ENCODE results near the gene DHX16. TPM values are rescaled to one million over a fixed set of nuclear protein-coding genes. Genes with fewer than 3 reads are reported as not detected.

DHX16 gene
- total and polyA plus RNA-seq, 8 donors, result 10.9 to 44.4 (median 14.6) TPM

DNA sequence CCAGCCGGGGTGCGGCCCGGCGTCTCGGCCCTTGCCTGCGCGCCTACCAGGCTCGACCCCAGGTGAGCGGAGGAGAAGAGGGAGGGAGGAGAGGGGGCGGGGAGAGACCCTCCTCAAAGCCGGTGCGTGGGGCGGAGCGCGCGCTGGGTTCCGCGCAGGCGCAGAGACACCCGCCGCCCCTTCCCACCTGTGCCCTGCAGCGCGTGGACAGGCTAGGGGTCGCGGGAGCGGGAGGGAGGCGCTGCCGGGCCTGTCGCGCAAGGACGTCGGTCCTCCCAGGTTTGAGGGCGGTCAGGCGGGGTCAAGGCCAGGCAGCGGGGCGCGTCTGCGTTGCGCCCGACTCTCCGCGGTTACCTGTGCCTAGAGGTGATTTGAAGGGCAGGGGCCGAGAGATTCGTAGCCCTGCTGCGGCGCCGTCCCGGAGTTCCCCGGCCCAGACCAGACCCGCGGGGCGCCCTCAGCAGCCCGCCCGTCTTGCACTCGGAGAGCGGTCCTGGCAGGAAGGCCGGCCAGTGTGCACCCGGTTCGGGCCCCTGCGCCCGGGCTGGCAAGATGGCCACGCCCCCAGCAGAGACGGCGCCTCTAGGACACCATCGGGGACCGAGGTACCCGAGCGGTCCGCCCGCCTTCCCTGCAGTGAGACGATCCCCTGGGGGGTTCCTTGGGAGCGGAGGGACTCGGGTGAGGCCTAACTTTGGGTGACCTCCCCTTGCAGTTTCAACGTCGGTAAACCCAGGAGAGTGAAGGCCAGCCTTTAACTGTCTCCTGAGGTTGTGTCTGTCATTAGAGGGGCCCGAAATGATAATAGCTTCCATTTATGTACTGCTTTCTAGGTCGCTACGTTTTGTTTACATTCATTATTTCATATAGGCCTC, 25.3 kb downstream of the DHX16 start:
- intact Hi-C loops (cut with DNase I), result no loop called here
- 0 to 1% methylated on average over 66 to 78 of the region's 78 CpGs for WGBS, 2 donors
- Histone ChIP-seq H3K4me1 (peaks cover 0 to 9% (median 0%) of the 10 kb centered on the region in 3 donors), H3K27me3 (no peaks in the 10 kb centered on the region), H3K9me3 (no peaks in the 10 kb centered on the region), H3K4me3 (peak overlapping the region; percentile 71 to 90 (median 85)), H3K36me3 (peaks cover 0 to 14% (median 4%) of the 10 kb centered on the region in 3 donors), H3K27ac (peak overlapping the region; percentile 83 to 89 (median 85))
- peak; percentile 69 to 92 (median 82) for DNase-seq
- TF ChIP-seq, protein P1, sequence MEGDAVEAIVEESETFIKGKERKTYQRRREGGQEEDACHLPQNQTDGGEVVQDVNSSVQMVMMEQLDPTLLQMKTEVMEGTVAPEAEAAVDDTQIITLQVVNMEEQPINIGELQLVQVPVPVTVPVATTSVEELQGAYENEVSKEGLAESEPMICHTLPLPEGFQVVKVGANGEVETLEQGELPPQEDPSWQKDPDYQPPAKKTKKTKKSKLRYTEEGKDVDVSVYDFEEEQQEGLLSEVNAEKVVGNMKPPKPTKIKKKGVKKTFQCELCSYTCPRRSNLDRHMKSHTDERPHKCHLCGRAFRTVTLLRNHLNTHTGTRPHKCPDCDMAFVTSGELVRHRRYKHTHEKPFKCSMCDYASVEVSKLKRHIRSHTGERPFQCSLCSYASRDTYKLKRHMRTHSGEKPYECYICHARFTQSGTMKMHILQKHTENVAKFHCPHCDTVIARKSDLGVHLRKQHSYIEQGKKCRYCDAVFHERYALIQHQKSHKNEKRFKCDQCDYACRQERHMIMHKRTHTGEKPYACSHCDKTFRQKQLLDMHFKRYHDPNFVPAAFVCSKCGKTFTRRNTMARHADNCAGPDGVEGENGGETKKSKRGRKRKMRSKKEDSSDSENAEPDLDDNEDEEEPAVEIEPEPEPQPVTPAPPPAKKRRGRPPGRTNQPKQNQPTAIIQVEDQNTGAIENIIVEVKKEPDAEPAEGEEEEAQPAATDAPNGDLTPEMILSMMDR (IDR thresholded peaks at IDR 0.05), result no peak
- no peak for FAIRE-seq
- ATAC-seq, result peak; percentile 83 to 89 (median 84)

DNA sequence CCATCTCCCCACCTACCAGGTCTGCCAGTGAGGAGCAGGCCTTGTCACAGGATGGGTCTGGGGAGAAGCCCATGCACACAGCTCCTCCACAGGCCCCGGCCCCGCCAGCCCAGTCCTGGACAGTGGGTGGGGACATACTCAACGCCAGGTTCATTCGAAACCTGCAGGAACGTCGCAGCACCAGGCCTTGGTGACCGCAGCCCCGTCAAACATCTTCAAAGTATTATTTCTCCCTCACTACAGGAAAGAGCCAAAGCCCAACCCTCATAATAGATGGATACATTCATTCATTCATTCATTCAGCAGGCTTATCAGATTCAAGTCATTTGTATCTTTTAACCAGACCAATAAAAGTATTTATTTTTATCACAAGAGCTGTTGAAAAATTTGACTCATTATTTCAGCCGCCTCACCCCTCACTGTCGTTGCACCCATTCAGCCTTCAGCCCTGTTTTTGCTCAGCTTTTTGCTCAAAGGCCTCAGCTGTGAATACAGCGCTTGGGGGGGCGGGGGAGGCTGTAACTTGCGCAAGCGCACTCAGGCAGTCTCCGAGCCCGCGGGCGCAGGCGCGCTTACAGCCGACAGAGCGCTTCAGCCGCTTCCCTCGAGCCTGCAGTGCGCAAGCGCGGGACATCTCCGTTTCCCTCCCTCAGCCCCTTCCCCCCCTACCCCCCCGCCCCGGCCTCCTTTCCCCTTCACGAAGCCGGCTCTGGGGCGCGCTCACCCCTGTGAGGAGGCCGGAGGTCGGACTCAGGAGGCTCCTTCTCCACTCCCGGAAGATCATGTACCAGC, 26.2 kb downstream of the DHX16 start, which contains the start of gene C6orf136:
Gene C6orf136, plus strand, starts transcription at position 684 of the 792 bp plus-strand sequence. Its CDS starts 99 bp downstream, at position 783.
- H3K9me3 ChIP-seq, result no peaks in the 10 kb centered on the region
- TF ChIP-seq, protein P1 (IDR thresholded peaks at IDR 0.05), result no peak
- WGBS, 2 donors, result 4 to 5% methylated on average over 37 of the region's 37 CpGs
- H3K36me3 ChIP-seq, result peaks cover 0 to 9% (median 0%) of the 10 kb centered on the region in 3 donors
- FAIRE-seq (no peak), DNase-seq (peak; percentile 90 to 98 (median 92)), ATAC-seq (peak; percentile 87 to 96 (median 90))
- intact Hi-C loops (cut with DNase I), result no loop called here
- peak within 1 kb of the TSS; percentile 71 to 90 (median 85) for H3K4me3 ChIP-seq
- H3K27me3 ChIP-seq, result no peaks in the 10 kb centered on the region
- H3K4me1 ChIP-seq, result peaks cover 0 to 9% (median 0%) of the 10 kb centered on the region in 3 donors
- H3K27ac ChIP-seq, result peak within 1 kb of the TSS; percentile 83 to 89 (median 85)

DNA sequence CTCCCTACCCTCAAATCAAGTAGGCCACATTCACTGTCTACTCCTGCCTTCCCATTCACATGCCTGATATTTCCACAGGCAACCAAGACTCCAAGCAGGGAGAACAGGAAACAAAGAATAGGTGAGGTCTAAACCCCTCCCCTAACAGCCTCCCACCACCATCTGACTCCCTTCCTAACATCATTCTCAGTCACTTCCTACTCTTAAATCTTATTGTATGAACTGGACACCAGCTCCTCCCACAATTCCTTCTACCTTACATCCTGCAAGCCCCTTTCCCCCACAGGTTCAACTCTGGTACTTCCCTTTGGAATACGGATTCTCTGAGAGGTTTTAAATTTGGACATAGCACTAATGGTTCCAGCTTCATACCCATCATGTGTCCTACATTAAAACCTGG, 26.8 kb downstream of the DHX16 start:
- intact Hi-C loops (cut with DNase I), result no loop called here
- Histone ChIP-seq H3K36me3 (peaks cover 0 to 2% (median 0%) of the 10 kb centered on the region in 3 donors), H3K9me3 (no peaks in the 10 kb centered on the region), H3K4me3 (peak overlapping the region in 1 of 4 donors; percentile 84), H3K27ac (peak overlapping the region in 1 of 4 donors; percentile 83), H3K27me3 (no peaks in the 10 kb centered on the region), H3K4me1 (peaks cover 0 to 9% (median 0%) of the 10 kb centered on the region in 3 donors)
- 70 to 75% methylated on average over 1 of the region's 1 CpG for WGBS, 2 donors
- DNase-seq (no peak), FAIRE-seq (no peak), ATAC-seq (no peak)
- TF ChIP-seq, protein P1 (IDR thresholded peaks at IDR 0.05), result no peak

DNA sequence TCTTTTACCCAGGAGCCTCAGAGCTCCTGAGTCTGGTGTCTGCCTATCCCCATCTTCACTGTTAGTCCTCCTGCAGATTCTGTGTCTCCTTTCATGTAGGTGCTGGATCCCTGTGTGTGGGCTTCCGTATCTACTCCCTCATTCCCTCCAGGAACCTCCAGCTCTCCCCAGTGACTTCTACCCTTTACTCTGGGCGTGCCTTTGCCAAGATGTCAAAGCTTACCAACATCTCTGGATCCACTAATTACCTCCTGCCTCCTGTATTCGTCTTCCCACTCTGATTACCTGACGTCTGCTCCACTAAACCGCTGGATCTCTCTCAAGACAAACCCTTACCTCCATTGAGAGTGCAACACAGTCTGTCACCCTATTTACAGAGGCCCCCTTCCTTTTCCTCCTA, 28.0 kb downstream of the DHX16 start:
- Histone ChIP-seq H3K36me3 (no peaks in the 10 kb centered on the region), H3K9me3 (no peaks in the 10 kb centered on the region), H3K27me3 (no peaks in the 10 kb centered on the region), H3K27ac (no peak overlapping the region), H3K4me1 (peaks cover 0 to 9% (median 0%) of the 10 kb centered on the region in 3 donors), H3K4me3 (no peak overlapping the region)
- 73 to 75% methylated on average over 5 of the region's 5 CpGs for WGBS, 2 donors
- ATAC-seq (no peak), DNase-seq (no peak), FAIRE-seq (no peak)
- intact Hi-C loops (cut with DNase I), result no loop called here
- TF ChIP-seq, protein P1 (IDR thresholded peaks at IDR 0.05), result no peak
